ENCODE results near the gene PEX19.
"Not testable (repeated sequence)": the region's sequence is repeated elsewhere in the genome, so short reads cannot be mapped to it uniquely, and the experiment has no call there.

Gene PEX19

GRCh38 chr1:160293020-160293968 lies 8.4 kb upstream of the PEX19 start:
- no peak for TF ChIP-seq POLR2A (IDR thresholded peaks at IDR 0.05; ENCODE audit: low read length)
- TF ChIP-seq GATA1 (IDR thresholded peaks at IDR 0.05; ENCODE audit: low read depth, low read length) = no peak
- peak; percentile 12 to 53 for DNase-seq

GRCh38 chr1:160291248-160292220 lies 6.6 kb upstream of the PEX19 start:
- TF ChIP-seq POLR2A (IDR thresholded peaks at IDR 0.05; ENCODE audit: low read length) = no peak
- no peak for TF ChIP-seq GATA1 (IDR thresholded peaks at IDR 0.05; ENCODE audit: low read depth, low read length)
- DNase-seq = peak; percentile 73 to 83

- not testable (repeated sequence) for DNase-seq
These were observed 2.8 kb upstream of the PEX19 start for GRCh38 chr1:160287769-160288168.

- TF ChIP-seq POLR2A (IDR thresholded peaks at IDR 0.05; ENCODE audit: low read length) (no peak), GATA1 (IDR thresholded peaks at IDR 0.05; ENCODE audit: low read depth, low read length) (no peak)
- DNase-seq = no peak
These were observed 573 bp upstream of the PEX19 start for GRCh38 chr1:160285506-160285905.

- TF ChIP-seq GATA1 (IDR thresholded peaks at IDR 0.05; ENCODE audit: low read depth, low read length) (no peak), POLR2A (IDR thresholded peaks at IDR 0.05; ENCODE audit: low read length) (no peak)
These were observed 632 bp downstream of the PEX19 start for GRCh38 chr1:160284220-160284781.

GRCh38 chr1:160282807-160283206 lies 2.1 kb downstream of the PEX19 start:
- DNase-seq = no peak
- no peak for TF ChIP-seq GATA1 (IDR thresholded peaks at IDR 0.05; ENCODE audit: low read depth, low read length)

More at GRCh38 chr1:160284220-160284781, 632 bp downstream of the PEX19 start:
- peak; percentile 63 to 71 for DNase-seq

GRCh38 chr1:160277987-160278386 lies 6.9 kb downstream of the PEX19 start:
- DNase-seq = no peak

GRCh38 chr1:160277330-160277729 lies 7.6 kb downstream of the PEX19 start:
- TF ChIP-seq GATA1 (IDR thresholded peaks at IDR 0.05; ENCODE audit: low read depth, low read length) (no peak), POLR2A (IDR thresholded peaks at IDR 0.05; ENCODE audit: low read length) (no peak)
- no peak for DNase-seq

More at GRCh38 chr1:160277987-160278386, 6.9 kb downstream of the PEX19 start:
- TF ChIP-seq GATA1 (IDR thresholded peaks at IDR 0.05; ENCODE audit: low read depth, low read length) = no peak
- TF ChIP-seq POLR2A (IDR thresholded peaks at IDR 0.05; ENCODE audit: low read length) = no peak

GRCh38 chr1:160271025-160271424 lies 13.9 kb downstream of the PEX19 start:
- no peak for DNase-seq
- no peak for TF ChIP-seq GATA1 (IDR thresholded peaks at IDR 0.05; ENCODE audit: low read depth, low read length)
- TF ChIP-seq POLR2A (IDR thresholded peaks at IDR 0.05; ENCODE audit: low read length) = no peak

- TF ChIP-seq GATA1 (IDR thresholded peaks at IDR 0.05; ENCODE audit: low read depth, low read length) (no peak), POLR2A (IDR thresholded peaks at IDR 0.05; ENCODE audit: low read length) (no peak)
- DNase-seq = no peak
These were observed 17.5 kb downstream of the PEX19 start for GRCh38 chr1:160267284-160267991.

- DNase-seq = no peak
- TF ChIP-seq GATA1 (IDR thresholded peaks at IDR 0.05; ENCODE audit: low read depth, low read length) = no peak
- no peak for TF ChIP-seq POLR2A (IDR thresholded peaks at IDR 0.05; ENCODE audit: low read length)
These were observed 20.1 kb downstream of the PEX19 start for GRCh38 chr1:160264795-160265307.

- TF ChIP-seq GATA1 (IDR thresholded peaks at IDR 0.05; ENCODE audit: low read depth, low read length) (no peak), POLR2A (IDR thresholded peaks at IDR 0.05; ENCODE audit: low read length) (peak; percentile 99)
- DNase-seq = peak; percentile 99
These were observed 22.8 kb downstream of the PEX19 start, which contains the start of gene DCAF8 for GRCh38 chr1:160261893-160262794. Gene DCAF8 (minus strand): TSS chr1:160262549. CDS start chr1:160244008, 18,541 bp downstream.
